ENCODE results near the gene PFKFB3. TPM values are rescaled to one million over a fixed set of nuclear protein-coding genes. Genes with fewer than 3 reads are reported as not detected.

The PFKFB3 gene
- total and polyA plus RNA-seq, 2 of the 4 experiments (the other 2 are of a cell fraction) = 34.1 to 45.5 TPM

DNA sequence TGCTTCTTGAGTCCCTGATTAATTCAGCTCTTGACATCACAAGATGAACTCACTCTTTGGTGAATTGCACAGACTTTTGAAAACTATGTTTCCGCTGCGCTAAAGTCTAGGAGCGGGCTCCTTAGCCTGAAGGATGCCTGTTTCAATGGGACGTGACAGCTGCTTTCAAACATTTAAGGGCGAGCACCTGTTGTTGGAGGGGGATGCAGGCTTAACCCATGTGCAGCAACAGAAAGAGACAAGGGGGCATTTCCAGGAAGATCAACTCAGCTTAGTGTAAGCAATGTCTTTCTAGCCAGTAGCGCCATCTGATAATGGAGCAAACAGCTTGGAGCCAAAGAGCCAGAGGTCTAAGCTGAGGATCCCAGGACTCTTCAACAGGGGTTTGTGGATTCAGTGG, 8.4 kb upstream of the PFKFB3 start:
- no peak for DNase-seq
- dilution Hi-C loops (cut with HindIII; ENCODE audit: low sequenced_read_pairs, unreplicated experiment) = no loop called here
- ChIA-PET POLR2A (ENCODE audit: unreplicated experiment) (no interaction called here), CTCF (interaction anchor here (0.6 to 0.8 kb wide), 2 partner anchors 8 to 205 kb away, joined by 3 to 6 read pairs; partner anchors contain the start of gene PFKFB3)
- Histone ChIP-seq H3K4ac (ENCODE audit: low read depth, low read length) (peak overlapping the region; percentile 25; the same call in 1 of the 2 replicates), H2BK15ac (ENCODE audit: low read depth, low read length) (no peak overlapping the region), H4K91ac (ENCODE audit: insufficient read depth, low read depth, low read length) (no peak overlapping the region), H4K5ac (ENCODE audit: low read depth, low read length) (no peak overlapping the region), H3K36me3 (ENCODE audit: control insufficient read depth, insufficient read depth, low read length) (no peaks in the 10 kb centered on the region), H3K4me2 (ENCODE audit: low read depth, low read length) (no peak overlapping the region), H3K56ac (ENCODE audit: extremely low read depth, insufficient read depth, low read length) (no peak overlapping the region), H3K27me3 (ENCODE audit: control insufficient read depth, insufficient read depth, low read length) (no peaks in the 10 kb centered on the region), H4K8ac (ENCODE audit: low read depth in 2 of 2, low read length in 2 of 2) (no peak overlapping the region), H2AK9ac (replicated peaks; ENCODE audit: low read depth, low read length, poor library complexity) (peak overlapping the region; percentile 44), H3K79me1 (ENCODE audit: low read depth in 1 of 2, low read length in 2 of 2) (peaks cover 36 to 77% of the 10 kb centered on the region in 2 experiments), H3K18ac (ENCODE audit: low read depth, low read length) (no peak overlapping the region), H3K27ac (ENCODE audit: insufficient read depth, low read length) (no peak overlapping the region), H3K14ac (replicated peaks; ENCODE audit: low read depth, low read length) (0 out of 2 replicates have a peak overlapping the region, but pooled peaks have one; percentile 58), H2BK120ac (ENCODE audit: low read depth, low read length) (no peak overlapping the region), H3K4me3 (ENCODE audit: insufficient read depth, low read depth, low read length) (no peak overlapping the region), H3K9me3 (ENCODE audit: control insufficient read depth, insufficient read depth, low read length) (no peaks in the 10 kb centered on the region), H2AK5ac (ENCODE audit: low read depth, low read length) (peak overlapping the region; percentile 35; the same call in 1 of the 2 replicates), H3K9me1 (ENCODE audit: insufficient read depth, low read length) (peaks cover 25% of the 10 kb centered on the region), H3K23ac (ENCODE audit: low read depth, low read length) (0 out of 2 replicates have a peak overlapping the region, but pooled peaks have one; percentile 59), H3K9ac (ENCODE audit: low read depth, low read length) (no peak overlapping the region), H2AFZ (replicated peaks; ENCODE audit: low read length, poor library complexity) (no peak overlapping the region), H2BK5ac (ENCODE audit: low read depth, low read length, poor library complexity, severe bottlenecking) (no peak overlapping the region), H3K4me1 (ENCODE audit: control insufficient read depth, insufficient read depth, low read length) (peaks cover 23% of the 10 kb centered on the region), H4K20me1 (ENCODE audit: insufficient read depth, low read length) (peaks cover 49% of the 10 kb centered on the region), H2BK20ac (ENCODE audit: low read depth, low read length) (no peak overlapping the region)
- TF ChIP-seq USF2 (IDR thresholded peaks at IDR 0.05; ENCODE audit: low read depth, low read length) = no peak
- no peak for TF ChIP-seq MAZ (IDR thresholded peaks at IDR 0.05; ENCODE audit: borderline replicate concordance, low read depth, low read length)
- TF ChIP-seq SMC3 (IDR thresholded peaks at IDR 0.05; ENCODE audit: low read depth, low read length) = no peak
- no peak for TF ChIP-seq RAD21 (IDR thresholded peaks at IDR 0.05; ENCODE audit: low read length)
- WGBS, 2 experiments (ENCODE audit: extremely low coverage in 2 of 2, insufficient read length in 1 of 2) = 100% methylated on average over 3 of the region's 6 CpGs; no CpG with 5 or more reads in 1 of the 2 experiments
- no peak for ATAC-seq (ENCODE audit: low read depth)
- intact Hi-C loops (cut with micrococcal nuclease) = no loop called here
- BruUV-seq (replicated peaks) = no TSS peak
- in situ Hi-C loops (cut with MboI; ENCODE audit: low sequenced_read_pairs) = no loop called here
